Activated CD8-positive, alpha-beta memory T cell treated with anti-CD3 and anti-CD28 coated beads, Interleukin-2, amount 50 U/mL, for 48 hours (primary cell): ENCODE results near the gene RAB44.

Source experiments
- DNase-seq: peaks from one replicate; pipeline ENCODE4 v3.0.0-alpha.2; 2020

RAB44 gene

GRCh38 chr6:36734486-36735060, 36.9 kb downstream of the RAB44 start:
- no peak for DNase-seq

DNA sequence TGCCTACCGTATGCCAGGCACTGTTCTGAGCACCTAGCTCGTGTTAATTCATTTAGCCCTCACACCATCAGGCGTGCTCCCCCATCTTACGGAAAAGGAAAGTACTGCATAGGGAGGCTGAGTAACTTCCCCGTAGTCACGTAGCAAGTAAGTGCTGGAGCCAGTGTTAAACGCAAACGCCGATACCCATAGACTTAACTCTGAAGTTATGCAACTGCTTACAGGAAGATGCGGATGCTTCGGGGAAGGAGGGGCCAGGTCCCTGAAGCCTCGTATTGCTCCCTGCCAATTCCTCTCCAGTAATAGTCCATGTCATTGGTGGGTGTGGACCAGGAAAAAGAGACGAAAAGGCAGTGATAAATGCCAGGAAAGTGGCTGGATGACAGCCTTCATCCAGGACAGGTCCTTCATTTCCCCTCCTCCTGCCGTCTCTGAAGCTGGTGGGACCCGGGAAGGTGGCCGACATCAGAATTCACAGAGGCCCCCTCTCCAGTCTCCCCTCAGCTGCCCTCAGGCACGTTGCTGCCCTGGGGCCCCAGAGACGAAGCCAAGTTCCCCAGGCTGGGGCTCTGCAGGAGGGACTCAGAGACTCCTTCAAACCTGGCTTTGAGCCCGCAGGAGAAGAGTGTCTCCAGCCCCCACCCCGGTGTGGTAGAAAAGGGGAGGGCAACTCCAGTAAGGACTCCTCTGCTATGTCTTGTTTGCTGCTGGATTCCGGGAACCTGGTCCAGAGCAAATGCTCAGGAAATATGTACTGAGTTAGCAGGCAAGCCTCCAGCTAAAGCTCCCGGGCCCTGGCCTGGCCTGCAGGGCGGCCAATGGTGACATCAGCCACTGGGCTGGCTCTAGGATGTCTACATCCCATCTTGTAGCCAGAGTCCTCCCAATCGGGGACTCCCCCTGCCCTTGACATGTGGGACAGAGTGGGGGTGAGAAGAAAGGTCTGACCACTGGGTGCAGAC, 37.8 kb downstream of the RAB44 start:
- no peak for DNase-seq

- DNase-seq: no peak
Observed at GRCh38 chr6:36737043-36737785, 39.6 kb downstream of the RAB44 start.

GRCh38 chr6:36738108-36738507, 40.5 kb downstream of the RAB44 start:
- no peak for DNase-seq

DNA sequence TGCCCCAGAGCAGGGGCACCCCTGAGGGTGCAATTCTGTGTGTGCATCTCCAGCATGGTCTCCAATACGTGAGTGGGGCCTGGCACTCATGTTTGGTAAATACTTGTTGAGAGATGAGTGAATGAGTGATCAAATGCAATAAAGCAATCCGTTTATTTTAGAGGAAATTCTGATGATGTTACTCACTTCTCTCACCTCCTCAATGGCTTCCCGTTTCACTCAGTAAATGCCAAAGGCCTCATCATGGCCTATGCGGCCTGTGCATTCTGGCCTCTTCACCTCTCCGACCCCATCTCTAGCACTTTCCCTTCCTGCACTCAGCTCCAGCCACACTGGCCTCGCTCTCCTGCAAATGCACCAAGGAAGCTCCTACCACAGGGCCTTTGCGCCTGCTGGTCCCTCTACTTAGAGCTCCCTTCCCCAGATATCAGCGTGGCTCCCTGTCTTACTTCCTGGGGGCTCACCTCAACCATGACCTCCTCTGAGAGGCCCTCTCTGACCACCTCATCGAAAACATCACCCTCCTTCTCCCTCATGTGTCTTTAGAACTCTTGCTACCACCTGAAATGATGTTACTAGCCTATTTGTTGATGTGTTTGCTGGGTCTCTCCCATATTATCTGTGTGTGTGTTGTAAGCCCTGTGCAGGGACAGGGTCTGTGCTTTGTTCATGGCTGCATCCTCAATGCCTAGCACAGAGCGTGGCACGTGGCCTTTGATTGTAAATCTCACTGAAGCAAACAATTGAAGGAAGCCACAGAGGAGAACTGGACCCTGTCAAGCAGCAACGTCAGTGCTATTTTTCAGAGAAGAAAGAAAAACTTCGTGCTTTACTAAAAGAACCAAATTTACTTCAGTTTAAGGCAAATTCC, 42.6 kb downstream of the RAB44 start:
- no peak for DNase-seq

DNA sequence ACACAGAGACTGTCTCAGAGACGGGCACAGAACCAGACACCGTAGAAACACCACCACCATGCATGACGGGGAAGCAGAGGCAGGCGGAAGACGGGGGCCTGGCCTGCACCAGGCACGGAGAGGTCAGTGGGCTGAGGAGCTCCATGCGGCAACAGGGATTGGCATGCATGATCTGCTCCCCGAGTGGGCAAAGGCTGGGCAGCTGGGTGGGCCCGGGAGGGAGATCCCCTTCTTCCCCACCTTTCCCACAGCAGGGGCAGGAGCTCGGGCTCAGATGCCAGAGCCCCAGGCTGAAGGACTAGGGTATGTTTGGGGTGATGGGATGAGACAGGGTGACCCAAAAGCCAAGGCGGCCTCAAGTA, 43.2 kb downstream of the RAB44 start:
- no peak for DNase-seq

DNA sequence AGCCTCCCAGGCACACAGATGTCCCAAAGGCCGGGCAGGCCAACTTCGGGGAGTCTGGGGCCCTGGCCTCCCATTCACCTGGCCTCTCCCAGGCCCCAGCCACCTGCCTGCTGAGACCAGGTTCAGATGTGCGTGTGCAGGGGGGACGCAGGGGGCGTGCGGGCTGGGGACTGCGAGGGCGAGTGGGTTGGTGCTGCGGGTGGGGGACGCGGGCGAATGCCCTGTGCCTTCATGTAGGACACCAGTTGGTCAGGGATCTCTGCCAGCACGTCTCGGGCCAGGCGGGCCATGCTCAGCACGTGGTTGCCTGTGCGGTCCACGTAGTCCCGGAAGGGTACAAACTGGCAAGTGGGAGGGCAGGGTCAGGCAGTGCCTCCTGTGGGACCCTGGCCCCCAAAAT, 44.5 kb downstream of the RAB44 start:
- no peak for DNase-seq

DNA sequence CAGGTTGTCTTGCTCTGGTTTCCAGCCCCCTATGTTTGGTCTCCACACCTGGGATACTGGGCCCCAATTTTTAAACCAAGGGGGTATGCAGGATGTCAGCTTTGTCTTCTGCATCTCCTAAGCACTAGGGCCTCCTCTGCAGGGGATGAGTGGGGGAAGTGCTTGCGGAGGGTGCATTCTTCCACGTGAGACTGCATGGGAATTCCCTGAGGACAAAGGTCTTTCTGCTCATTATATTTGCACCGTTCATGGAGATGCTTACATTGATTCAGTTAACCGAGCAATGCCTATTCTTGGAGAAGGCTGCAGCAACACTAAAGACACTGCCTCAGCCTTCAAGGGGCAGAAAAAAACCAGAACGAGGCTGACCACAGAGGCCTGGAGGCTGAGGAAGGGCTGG, 45.4 kb downstream of the RAB44 start:
- no peak for DNase-seq

DNA sequence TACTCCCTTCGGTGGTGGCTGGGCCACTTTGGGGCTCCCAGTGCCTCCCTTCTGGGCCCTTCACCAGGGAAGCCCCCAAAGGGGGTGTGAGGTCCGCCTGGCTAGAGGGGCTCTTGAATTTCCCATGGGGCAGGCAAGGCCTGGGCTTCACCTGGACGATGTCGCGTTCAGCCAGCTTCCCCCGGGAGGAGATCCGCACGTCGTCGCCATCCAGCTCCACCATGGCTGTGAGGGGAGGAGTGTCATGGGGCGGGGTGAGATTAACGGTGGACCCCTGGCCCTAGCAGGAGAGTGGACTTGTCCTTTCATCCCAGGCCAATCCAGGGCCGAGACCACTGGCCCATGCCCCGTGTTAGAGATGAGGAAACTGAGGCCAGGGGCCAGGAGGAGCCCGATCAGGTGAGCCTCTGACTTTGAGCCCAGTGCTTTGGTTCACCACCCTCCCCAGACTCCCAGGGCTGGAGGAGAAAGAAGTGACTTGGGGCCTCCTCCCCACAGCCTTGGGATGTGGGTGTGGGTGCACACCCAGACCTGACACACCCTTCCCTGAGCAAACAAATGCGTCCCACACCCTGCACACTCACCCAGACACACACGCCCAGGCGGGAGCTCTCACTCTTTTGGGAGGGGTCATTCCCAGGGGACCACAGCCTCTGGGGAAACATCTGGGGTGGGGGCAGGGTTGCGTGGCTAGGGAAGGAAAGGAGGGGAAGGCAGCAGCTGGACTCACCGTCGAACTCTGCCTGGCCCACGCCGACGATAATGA, 46.1 kb downstream of the RAB44 start:
- no peak for DNase-seq

DNA sequence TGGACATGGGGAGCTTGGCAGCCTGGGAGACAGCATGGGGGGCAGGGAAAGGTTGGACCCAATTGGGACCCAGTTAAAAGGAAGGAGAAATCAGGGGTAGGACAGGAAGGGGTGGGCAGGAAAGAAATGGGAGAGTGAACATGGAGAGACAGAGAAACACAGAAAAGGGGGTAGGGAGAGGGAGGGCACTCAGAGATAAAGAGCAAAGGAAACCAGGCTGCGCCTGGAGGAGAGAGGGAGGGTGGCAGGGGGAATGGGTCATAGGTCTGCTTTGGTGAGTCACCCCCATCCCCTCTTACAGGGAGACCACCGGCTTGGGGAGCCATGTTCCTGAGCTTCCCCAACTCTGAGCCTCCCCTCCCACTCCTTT, 46.7 kb downstream of the RAB44 start:
- no peak for DNase-seq

DNA sequence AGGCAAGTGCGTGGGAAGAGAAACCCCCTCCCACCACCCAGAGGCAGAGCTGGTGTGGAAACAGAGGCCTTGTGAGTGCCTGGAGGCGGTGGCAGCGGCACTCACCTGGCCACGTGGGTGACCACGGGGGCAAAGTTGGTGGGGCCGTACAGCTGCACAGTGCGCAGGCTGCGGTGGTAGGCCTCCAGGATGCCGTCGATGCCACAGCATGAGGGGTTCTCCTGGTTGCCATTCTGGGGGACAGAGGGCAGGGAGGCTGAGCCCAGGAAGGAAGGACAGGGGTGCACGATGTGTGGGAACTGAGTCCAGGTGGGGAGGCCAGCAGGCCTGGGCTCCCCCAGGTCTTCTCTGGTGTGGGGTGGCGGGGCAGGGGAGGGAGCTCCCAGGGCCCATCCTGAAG, 47.7 kb downstream of the RAB44 start:
- DNase-seq: no peak

DNA sequence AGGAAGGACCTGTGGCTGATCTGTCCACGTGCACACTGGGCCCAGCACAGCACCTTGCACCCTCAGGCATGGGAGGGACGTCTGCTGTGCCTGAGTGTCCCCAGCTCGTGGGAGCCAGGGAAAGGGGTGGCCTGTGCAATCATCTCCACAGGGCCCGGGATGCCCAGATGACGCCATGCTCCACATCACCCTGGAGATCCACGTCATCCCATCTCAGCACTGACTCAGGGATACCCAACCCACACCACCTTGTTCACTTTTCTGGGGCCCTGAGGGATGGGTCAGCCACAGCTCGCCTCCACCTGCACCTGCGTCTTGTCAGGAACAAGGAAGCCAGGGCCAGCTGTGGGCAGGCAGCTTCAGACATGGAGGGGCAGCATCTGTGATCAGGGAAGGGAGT, 48.2 kb downstream of the RAB44 start:
- DNase-seq: no peak

DNA sequence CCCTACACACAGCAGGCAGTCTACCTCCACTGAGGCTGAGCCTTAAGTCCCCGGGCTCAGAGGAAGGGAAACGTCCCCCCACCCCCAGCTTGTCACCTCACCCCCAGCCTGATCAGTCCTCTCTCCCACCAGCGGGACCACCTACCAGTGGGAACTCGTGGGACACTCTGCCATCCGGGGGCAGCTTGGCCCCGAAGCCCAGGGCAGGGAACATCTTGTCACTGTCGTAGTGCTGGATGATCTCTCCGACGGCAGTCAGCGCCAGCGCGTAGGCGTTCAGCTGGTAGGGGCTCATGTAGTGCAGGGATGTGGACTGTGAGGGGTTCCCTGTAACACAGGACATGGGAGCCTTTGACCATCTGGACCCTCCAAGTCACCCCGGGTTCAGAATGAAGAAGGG, 48.6 kb downstream of the RAB44 start:
- no peak for DNase-seq

DNA sequence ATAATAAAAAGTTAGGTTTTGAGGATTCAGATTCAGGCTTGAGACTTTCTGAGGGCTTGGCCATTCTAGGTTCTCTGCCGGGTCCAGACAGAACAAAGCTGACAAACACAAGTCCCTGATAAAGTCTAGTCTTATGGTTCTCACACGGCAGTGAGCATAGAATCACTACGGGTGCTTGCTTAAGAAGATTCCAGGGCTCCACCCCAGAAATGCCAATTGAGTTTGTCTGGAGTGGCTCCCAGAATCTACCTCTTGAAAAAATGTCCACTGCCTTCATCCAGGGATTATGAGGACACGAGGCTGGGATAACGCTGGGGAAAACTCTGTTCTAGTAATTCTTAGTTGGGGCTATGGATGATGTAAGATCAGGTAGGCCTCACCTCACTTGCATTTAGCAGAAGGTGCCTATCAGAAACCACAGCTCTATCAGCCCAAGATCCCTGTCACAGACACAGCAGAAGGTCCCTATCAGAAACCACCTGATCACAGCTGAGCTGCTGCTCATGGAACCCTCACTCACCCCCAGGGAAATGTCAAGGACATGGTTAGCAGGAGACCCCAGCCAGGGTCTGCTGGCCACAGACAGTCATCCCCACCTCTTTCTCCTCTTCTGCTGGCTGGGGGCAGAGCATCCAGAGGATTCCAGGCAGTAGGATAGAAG, 52.3 kb downstream of the RAB44 start:
- no peak for DNase-seq

DNA sequence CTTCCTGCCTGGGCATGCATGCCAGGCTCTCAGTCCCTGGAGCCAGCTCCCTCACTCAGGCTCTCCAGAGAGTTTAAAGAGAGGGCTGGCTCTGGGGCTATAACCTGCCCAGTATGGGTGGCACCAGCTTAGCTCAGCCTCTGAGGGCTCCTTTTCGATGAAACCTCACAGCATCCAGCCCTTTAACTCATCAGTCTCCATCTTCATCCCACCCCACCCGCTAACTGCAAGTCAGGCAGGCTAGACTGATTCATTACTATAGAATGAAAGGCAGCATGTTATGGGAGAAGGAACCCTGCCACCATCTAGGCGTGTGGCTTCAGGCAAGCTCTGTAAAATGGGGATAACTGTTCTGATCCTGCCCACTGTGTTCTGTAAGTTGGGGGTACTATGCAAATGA, 53.5 kb downstream of the RAB44 start:
- DNase-seq: no peak

GRCh38 chr6:36751833-36752186, 54.2 kb downstream of the RAB44 start:
- DNase-seq: no peak

DNA sequence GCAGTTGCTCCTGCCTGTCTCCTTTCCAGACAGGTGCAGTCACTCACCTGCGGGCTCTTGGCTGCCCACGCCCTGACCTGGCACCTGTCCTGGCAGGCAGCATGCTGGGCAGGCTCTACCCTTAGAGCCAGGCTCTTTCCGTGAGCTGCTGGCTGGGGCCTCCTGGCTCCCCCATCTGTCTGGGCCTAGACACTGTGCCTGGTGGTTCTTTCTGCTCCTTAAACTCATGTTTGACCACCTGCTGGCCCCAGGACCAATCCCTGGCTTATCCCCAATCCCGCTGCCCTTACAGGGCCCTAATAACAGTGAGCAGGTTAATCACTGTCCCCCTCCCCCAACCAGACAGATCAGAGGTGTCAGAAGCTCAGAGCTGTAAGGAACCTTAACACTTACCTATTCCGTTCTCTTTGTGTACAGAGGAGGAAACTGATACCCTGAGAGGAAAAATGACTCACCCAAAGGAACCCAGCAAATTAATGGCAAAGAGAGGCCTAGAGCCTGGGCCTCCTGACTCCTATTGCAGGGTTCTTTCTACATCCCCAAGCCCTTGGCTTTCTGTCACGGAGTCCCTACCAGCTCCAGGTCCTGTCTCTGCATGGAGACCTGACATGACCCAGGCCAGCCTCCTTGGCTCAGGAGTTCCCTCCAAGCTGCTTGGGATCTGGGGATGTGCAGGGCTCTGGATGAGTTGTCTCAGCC, 54.7 kb downstream of the RAB44 start:
- no peak for DNase-seq

DNA sequence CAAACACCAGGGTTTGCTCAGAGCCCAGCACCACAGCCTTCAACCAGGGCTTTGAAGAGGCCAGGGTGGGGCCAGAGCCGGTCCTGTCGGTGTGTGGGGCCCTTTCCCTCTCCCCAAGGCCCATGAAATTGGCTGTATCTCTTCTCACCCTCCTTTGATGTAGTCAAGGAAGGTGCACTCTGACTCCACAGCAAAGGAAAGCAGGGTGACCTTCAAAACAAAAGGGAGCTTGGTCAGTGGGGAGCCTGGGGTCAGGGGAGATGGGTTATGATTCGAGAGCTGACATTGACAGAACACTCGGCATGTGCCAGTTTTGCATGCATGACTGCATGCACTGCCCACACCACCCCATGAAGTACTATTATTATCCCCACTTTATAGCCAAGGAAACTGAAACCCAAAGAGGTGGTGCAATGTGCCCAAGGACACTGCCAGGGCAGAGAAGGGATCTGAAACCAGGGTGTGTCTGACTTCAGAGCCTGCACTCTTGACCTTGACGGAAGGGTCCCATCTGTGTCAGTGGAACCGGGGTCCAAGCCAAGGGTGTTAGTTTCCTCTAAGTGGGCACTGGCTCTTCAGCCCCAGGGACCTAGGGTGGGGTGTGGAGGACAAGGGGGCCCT, 55.4 kb downstream of the RAB44 start:
- DNase-seq: no peak

- no peak for DNase-seq
Observed at GRCh38 chr6:36753671-36754405, 56.2 kb downstream of the RAB44 start.
